Activated T-cell treated with anti-CD3 and anti-CD28 coated beads, Interleukin-2, amount 50 U/mL, for 24 hours (primary cell): ENCODE results near the gene MFAP3.

Experiments
- DNase-seq: peaks from one replicate; pipeline ENCODE4 v3.0.0-alpha.2; 2020
- H3K27ac Mint-ChIP-seq: 2 replicates; pipeline ENCODE4 v1.8.0; 2020; ENCODE audit warnings: mild to moderate bottlenecking, mixed read lengths
- H3K27me3 Mint-ChIP-seq: 2 replicates; pipeline ENCODE4 v1.8.0; 2020; ENCODE audit warnings: mixed read lengths
- H3K36me3 Mint-ChIP-seq: 2 replicates; pipeline ENCODE4 v1.8.0; 2020; ENCODE audit warnings: low read depth, mixed read lengths
- H3K4me1 Mint-ChIP-seq: 2 replicates; pipeline ENCODE4 v1.8.0; 2020; ENCODE audit warnings: low read depth, mixed read lengths
- H3K4me3 Mint-ChIP-seq: 2 replicates; pipeline ENCODE4 v1.8.0; 2020; ENCODE audit warnings: mild to moderate bottlenecking, moderate library complexity, mixed read lengths
- H3K9me3 Mint-ChIP-seq: 2 replicates; pipeline ENCODE4 v1.8.0; 2020; ENCODE audit warnings: mixed read lengths

The MFAP3 gene

GRCh38 chr5:154092356-154093141 is 53.8 kb downstream of the MFAP3 start:
- Mint-ChIP-seq H3K9me3 (no peaks in the 10 kb centered on the region), H3K27me3 (peaks cover 17% of the 10 kb centered on the region), H3K4me1 (no peaks in the 10 kb centered on the region), H3K27ac (no peak overlapping the region), H3K4me3 (no peak overlapping the region), H3K36me3 (no peaks in the 10 kb centered on the region)
- no peak for DNase-seq

- no peak for DNase-seq
- H3K4me3 Mint-ChIP-seq: no peak overlapping the region
- H3K27me3 Mint-ChIP-seq: peaks cover 17% of the 10 kb centered on the region
- no peak overlapping the region for H3K27ac Mint-ChIP-seq
- no peaks in the 10 kb centered on the region for H3K4me1 Mint-ChIP-seq
- H3K36me3 Mint-ChIP-seq: no peaks in the 10 kb centered on the region
- no peaks in the 10 kb centered on the region for H3K9me3 Mint-ChIP-seq
Measured at GRCh38 chr5:154093142-154093532, 54.4 kb downstream of the MFAP3 start.

GRCh38 chr5:154095904-154096303 is 57.1 kb downstream of the MFAP3 start:
- no peak for DNase-seq
- Mint-ChIP-seq H3K27me3 (peaks cover 17% of the 10 kb centered on the region), H3K9me3 (no peaks in the 10 kb centered on the region), H3K27ac (no peak overlapping the region), H3K4me1 (no peaks in the 10 kb centered on the region), H3K36me3 (no peaks in the 10 kb centered on the region), H3K4me3 (no peak overlapping the region)

GRCh38 chr5:154097031-154097430 is 58.3 kb downstream of the MFAP3 start:
- Mint-ChIP-seq H3K4me3 (no peak overlapping the region), H3K9me3 (no peaks in the 10 kb centered on the region), H3K27me3 (peaks cover 12% of the 10 kb centered on the region), H3K36me3 (no peaks in the 10 kb centered on the region), H3K4me1 (no peaks in the 10 kb centered on the region), H3K27ac (no peak overlapping the region)
- DNase-seq: no peak

- Mint-ChIP-seq H3K36me3 (no peaks in the 10 kb centered on the region), H3K9me3 (no peaks in the 10 kb centered on the region), H3K27ac (no peak overlapping the region), H3K27me3 (peaks cover 8% of the 10 kb centered on the region), H3K4me1 (no peaks in the 10 kb centered on the region), H3K4me3 (no peak overlapping the region)
- no peak for DNase-seq
Measured at GRCh38 chr5:154098465-154098864, 59.7 kb downstream of the MFAP3 start.

GRCh38 chr5:154101184-154101583 is 62.4 kb downstream of the MFAP3 start:
- Mint-ChIP-seq H3K27ac (no peak overlapping the region), H3K27me3 (no peaks in the 10 kb centered on the region), H3K4me1 (no peaks in the 10 kb centered on the region), H3K36me3 (no peaks in the 10 kb centered on the region), H3K9me3 (no peaks in the 10 kb centered on the region), H3K4me3 (no peak overlapping the region)
- no peak for DNase-seq

GRCh38 chr5:154103233-154103632 is 64.5 kb downstream of the MFAP3 start:
- H3K4me1 Mint-ChIP-seq: no peaks in the 10 kb centered on the region
- no peak overlapping the region for H3K27ac Mint-ChIP-seq
- no peak for DNase-seq
- no peaks in the 10 kb centered on the region for H3K36me3 Mint-ChIP-seq
- H3K4me3 Mint-ChIP-seq: no peak overlapping the region
- no peaks in the 10 kb centered on the region for H3K9me3 Mint-ChIP-seq
- no peaks in the 10 kb centered on the region for H3K27me3 Mint-ChIP-seq
